GM12891 (cell line): Measurements from ENCODE around the gene TIPARP.

ENCODE experiments used
- POLR2A ChIP-seq: IDR thresholded peaks from 2 replicates; pipeline ENCODE4 v1.6.1; 2011; ENCODE audit warnings: low read depth, low read length, control low read depth
- POLR2AphosphoS5 ChIP-seq: IDR thresholded peaks from 2 replicates; pipeline ENCODE4 v1.6.1; 2011; ENCODE audit warnings: low read depth, low read length, control low read depth
- SPI1 ChIP-seq: IDR thresholded peaks from 2 replicates; pipeline ENCODE4 v1.6.1; 2011; ENCODE audit warnings: low read depth, low read length, control low read depth
- TAF1 ChIP-seq: IDR thresholded peaks from 2 replicates; pipeline ENCODE4 v1.6.1; 2011; ENCODE audit warnings: low read depth, low read length, control low read depth

- TF ChIP-seq POLR2A (no peak), SPI1 (no peak), TAF1 (no peak), POLR2AphosphoS5 (no peak)
These were observed 3.1 kb downstream of the TIPARP start for GRCh38 chr3:156677536-156677935.
